GM18858 (cell line): ENCODE measurements around the gene PKIB.
A peak's percentile ranks its signal among the peaks of the same experiment; 100 is the strongest.
"Not testable (repeated sequence)": the region's sequence is repeated elsewhere in the genome, so short reads cannot be mapped to it uniquely, and the experiment has no call there.

ENCODE experiments used
- ATAC-seq: cut with Tn5 transposase; IDR thresholded peaks from one replicate; pipeline ENCODE4 v1.9.1; 2021; ENCODE audit not compliant: unreplicated experiment

The PKIB gene, protein sequence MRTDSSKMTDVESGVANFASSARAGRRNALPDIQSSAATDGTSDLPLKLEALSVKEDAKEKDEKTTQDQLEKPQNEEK

DNA sequence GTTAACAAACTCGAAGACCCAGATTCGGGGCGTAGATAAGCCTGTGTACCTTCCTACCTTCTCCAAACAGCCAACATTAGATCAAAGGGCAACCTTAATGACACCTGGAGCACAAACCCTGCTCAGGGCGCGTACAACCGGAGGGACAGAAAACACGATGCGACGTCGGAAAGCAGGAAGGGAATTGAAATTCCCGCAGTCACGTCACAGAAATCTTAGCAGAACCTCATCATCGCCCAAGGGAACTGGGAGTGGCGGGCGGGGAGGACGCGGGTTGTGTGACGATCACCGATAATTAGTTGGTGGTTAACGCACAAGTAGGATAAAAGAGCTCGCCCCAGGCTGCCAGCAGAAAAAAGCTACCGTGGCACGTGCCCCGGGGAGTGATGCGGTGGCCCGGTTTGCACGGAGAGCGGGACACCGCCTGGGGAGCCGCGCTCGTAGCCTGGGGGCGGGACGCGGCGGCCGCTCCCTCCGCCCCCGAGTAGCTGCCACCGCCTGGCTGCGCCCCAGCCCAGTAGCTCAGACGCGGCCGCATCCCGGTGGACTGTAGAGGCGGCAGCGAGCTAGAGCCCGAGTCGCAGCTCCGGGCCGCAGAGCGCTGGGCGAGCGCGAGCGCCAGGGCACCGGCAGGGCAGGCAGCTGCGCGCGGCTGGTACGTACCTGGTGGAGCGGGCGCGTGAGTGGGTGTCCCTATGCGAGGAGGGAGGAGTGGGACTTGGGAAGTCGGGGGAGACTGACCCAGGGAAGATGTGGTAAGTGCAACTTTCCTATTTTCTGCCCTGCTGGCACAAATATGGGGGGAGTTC lies at the start of gene PKIB:
Gene PKIB (plus strand): TSS at position 525 of the 809 bp plus-strand sequence. CDS start 107,390 bp downstream, outside the sequence.
- peak; percentile 85 for ATAC-seq

DNA sequence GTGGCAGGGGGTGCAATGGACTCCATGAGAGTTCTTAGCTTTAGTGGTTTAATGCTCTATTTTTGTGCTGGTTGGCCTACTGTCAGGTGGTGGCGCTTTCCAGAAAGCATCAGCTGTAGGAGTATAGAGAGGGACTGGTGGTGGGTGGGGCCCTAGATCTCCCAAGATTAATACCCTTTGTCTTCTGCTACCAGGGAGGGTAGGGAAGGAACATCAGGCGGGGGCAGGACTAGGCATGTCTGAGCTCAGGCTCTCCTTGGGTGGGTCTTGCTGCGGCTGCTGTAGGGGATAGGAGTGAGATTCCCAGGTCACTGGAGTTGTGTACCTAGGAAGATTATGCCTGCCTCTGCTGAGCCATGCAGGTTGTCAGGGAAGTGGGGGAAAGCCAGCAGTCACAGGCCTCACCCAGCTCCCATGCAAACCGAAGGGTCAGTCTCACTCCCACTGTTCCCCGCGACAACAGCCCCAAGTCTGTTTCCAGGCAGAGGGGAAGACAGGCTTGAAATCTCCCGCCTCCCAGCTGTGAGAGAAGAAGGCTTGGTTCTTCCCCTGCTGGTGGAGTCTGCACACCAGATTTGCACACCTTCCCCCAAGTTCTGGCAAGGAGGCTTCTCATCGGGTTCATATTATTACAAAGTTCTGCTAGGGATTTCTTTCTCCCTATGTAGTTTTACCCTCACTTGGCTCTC lies 46.7 kb upstream of the PKIB start:
- ATAC-seq = no peak

DNA sequence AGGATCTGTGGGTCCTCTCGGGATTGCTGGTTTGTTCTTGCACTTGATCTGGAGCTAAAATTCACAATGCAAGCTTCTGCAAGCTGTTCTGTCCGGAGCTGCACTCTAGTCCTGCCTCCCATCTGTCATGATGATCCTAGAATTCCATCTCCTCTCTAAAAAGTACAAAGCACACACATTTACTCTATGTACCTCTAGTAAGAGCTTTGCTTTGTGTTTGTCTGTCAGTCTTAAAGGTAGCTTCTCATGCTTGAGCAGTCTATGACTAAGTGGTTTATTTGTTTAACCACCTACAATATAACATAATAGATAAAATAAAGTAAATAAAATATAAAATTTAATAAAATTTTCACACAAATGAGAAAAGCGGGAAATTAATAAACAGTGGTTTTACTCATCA lies 46.0 kb upstream of the PKIB start:
- no peak for ATAC-seq

DNA sequence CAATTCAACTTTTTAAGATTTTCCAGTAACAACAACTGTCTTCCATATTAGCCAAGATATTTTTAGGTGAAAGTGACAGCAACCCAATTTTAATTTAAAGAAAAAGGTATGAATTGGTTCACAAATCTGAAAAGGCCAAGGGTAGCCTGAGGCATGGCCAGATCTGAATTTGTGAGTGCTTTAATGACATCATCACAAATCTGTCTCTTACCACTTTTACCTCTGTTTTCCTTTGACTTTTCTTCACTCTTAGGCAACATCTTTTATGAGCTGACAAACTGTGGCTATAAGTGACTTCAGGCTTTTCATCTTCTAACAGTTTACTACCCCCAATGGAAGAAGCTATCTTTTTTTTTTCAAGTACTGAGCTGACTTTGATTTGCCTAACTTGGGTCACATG lies 44.5 kb upstream of the PKIB start:
- no peak for ATAC-seq

DNA sequence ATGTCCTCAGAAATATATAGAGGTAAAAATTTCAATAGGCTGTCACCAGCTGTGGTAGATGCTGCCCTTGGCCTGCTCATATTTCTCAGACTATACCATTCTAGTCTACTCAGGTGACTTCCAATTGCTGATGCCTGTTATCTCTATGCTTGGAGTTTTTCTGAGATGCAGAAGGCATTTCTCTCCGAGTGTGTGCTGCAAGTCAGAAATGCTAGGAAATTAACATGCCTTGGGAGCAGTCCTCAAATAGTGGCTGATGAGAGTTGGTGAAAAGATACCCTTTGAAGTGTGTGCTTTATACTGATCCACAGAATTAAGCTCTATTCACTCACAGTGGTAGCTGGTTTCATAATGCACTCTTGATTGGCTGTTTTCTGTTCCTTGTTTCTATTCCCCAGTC lies 43.2 kb upstream of the PKIB start:
- ATAC-seq = no peak

DNA sequence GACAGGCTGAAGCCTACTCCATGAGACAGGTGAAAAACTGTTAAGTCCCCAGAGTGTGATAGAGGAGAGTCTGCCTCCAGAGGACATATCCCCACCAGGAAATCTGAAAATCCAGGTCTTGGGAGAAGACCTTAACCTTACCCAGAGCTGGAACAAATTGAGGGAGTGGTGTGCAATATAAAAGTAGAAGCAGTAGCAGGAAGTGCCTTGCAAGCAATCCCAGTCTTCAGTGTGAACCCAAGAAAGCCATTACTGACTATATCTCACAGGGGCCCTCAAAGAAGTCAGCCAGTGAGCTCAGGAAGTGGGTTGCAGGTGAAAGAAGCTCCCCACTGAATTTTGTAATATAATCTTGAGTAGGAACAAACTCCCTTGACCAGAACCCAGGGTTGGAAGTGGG lies 41.9 kb upstream of the PKIB start:
- ATAC-seq = no peak

DNA sequence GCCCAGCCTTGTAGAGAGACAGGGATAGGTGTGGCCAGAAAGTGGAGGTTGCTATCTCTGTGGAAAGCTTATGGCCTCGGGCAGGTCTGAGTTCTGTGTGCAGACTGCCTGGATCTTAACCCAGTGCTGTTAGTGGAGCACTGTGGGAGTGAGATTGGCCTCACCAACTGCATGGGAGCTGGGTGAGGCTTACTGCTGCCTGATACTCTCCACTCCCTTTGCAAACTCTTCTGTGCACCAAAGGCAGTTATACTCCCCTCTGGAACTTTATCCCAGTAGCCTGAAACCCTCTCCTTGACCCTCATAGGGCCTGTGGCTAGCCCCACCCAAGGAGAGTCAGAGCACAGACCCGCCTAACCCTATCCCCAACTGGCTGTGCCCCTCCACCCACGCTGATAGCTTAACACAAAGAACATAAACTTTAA lies 41.4 kb upstream of the PKIB start:
- ATAC-seq = no peak

DNA sequence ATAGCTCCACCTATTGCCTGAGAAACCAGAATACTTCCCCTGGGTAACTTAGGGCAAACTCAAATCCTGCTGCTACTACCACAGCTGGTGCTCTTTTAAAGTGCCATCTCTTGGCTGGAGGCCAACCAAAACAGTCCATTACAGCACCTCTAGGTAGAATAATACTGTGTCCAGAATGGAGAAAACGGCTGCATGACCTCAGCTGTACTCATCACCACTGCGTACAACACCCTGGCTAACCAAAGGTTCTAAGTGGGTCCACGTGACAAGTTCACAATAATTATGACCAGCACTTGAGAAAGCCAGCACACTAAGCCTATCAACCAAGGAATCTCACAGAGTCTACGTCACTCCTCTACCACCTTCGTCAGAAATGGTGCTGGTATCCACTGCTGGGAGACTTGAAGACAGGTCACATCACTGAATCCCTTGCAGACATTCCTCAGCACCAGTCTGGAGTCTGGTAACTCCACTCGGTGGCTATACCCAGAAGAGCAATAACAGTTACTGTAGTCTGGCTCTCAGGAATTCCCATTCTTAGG lies 40.9 kb upstream of the PKIB start:
- no peak for ATAC-seq

DNA sequence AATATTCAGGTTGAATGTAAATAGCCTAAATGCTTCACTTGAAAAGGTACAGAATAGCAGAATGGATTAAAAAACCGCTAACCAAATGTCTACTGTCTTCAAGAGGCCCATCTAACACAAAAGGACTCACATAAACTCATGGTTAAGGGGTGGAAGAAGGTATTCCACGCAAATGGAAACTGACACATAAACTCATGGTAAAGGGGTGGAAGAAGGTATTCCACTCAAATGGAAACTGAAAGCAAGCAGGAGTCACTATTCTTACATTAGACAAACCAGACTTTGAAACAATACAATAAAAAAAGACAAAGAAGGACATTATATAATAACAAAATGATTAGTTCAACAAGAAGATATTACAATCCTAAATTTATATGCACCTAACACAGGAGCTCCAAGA lies 38.3 kb upstream of the PKIB start:
- ATAC-seq = peak; percentile 57

DNA sequence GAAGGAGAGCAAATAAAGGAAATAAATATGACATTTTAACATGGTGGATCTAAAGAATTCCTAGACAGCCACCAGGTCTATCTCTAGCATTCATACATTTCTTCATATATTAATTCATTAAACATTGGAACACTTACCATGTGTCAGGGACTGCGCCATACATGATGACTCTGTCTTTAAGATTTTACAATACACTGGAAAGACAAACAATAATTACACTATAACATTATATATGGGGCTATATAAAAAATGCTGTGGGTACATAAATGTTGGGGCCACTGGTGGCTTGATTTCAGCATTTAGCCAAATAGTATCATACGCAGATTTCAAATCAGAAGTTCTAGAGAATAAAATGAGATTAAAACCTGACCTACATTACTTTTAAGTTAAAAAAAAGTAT lies 33.3 kb upstream of the PKIB start:
- ATAC-seq = no peak

DNA sequence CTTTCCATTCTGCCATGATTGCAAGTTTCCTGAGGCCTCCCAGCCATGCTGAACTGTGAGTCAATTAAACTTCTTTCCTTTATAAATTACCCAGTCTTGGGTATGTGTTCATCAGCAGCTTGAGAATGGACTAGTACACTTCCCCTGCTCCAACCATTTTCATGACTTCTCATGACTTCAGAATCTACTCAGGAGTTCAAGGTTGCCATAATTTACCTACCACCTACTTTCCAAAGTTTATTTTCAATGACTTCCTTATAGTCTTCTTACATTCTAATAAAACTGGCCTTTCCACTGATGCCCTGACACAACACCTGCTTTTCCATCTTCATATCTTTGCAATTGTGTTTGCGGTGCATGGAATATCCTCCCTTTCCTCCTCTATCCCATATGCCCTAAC lies 31.2 kb upstream of the PKIB start:
- ATAC-seq = no peak

DNA sequence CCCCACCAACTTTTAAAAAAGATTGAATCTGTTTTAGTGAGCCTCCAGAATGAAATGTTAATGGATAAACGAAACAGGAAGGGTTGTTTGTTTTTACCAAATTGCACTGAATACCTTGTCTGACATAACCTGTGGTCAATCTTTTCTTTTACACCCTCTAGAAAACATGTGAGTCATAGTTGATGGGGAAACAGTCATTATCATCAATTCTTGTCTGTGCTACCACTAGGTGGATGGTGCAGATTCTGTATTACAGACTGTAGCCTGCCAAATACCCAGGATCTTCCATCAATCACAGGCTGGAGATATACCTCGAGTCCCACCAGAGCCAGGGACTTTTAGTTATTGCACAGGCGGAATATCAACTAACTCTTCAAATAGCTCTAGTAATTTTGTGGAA lies 29.5 kb upstream of the PKIB start:
- no peak for ATAC-seq

DNA sequence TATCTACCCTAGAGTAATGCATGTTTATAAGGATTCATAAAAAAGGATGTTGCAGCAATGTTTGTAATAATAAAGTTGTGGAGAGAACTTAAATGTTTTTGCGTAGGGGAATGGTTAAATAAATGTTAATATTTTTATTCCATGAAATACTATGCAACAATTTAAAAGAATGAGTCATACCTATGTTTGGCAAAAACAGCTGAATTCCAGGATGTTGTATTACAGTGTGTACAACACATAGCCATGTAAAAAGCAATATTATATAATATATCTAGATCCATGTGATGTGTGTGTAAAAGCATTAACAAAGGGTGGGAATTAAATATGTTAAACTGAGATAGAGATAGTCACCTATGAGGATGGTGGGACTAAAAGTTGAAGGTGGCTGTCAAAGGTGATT lies 21.1 kb upstream of the PKIB start:
- ATAC-seq = no peak

DNA sequence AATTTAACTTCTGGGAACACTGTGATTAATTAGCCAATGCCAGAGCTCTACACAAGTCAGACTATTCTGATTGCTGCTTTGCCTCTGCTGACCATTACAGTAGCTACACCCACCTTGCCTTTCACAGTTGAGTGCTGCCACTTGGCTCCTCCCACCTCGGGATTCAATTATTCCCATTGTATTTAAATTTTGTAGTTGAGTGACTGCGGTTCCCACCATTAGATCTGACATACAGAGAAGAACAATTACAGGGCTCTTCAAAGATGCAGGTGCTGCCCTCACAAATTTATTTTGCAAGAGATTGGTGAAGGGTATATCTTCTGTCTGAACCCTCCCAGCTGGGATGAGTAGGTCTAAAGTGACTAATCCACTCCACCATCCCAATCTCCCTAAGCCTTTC lies 11.9 kb upstream of the PKIB start:
- not testable (repeated sequence) for ATAC-seq

DNA sequence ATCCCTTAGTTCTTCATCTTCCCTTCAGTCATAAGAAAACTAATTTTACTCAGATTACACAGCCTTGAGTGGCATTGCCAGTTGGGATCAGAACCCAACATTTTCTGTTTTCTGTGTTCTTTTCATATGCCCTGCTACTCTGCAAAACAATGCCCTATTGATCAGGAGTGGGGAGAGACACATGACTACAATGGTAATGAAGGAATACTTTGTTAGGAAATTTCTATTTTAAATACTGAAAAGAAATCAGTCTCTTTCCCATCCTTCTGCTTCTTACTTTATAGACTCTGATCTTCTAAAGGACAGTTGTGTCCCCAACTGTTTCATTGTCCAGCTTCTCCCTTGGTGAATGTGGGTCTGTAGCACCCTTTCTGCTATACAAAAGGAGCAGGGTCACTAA lies 5.5 kb upstream of the PKIB start:
- no peak for ATAC-seq

DNA sequence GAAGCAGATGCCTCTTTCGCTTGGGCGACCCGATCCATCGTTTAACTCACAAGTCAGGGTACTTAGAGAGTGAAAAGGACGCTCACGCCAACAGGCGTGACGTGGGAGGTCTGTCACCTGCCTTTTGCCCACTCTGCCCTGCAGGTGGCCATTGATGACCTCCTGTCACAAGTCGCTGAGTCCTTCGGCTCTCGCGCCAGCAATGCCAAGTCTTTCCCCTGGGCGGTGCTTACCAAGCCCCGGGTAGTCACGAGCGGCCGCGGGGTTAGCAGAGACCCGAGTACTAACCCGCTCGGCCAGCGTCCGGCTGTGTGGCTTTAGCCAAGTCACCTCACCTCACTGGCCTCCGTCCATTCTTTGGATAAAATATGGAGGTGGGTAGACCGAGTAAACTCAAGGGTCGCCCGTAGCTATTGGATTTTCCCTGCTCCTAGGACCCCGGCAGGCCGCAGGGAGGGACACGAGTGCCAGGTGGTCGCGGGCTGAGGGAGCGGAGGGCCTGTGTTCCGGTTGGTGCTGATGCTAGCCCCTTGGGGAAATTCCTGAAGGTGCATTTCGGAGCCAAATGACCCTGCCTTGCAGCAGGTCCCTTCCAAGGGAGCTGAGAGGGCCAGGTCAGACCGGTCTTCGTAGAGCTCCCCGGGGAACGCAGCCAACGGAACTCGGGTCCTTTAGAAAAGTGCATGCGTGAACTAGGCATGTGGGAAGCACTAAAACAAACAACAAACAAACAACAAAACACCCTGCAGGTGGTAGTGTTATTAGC lies 668 bp downstream of the PKIB start:
- ATAC-seq = peak; percentile 11

DNA sequence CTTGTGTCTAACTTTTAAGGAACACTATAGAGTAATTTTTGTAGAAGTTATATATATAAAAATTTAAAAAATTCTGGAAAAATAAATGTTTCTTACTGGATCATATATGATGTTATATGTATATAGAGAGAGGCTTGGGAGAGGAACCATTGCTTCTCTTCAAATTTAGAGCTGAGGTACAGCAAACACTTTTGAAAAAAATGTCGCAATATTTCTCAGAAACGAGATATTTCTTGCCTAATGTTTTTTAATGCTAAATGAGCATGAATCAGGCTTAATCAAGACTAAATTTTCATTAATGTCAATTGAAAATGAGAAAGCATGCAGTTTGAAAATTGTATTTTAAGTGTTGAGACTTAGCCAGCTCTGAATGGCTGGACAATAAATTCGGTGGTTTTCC lies 2.6 kb downstream of the PKIB start:
- no peak for ATAC-seq

DNA sequence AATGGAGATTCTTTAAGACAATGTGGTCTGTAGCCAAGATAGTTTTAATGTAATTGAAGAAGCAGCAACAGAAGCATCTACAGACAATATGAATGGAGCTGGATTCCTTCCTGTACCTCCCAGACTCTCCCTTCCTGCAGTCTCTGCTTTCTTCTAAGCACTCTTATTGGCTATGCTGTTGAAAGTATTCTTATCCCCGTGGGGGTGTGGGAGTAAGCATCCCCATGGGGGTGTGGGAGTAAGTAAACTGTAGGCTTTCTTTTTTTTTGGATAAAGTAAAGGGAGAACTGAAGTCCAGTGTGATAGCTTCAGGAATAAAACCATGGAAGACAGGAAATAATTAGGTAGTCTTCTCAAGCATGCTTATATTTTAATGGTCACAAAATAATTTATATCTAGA lies 4.1 kb downstream of the PKIB start:
- ATAC-seq = no peak

DNA sequence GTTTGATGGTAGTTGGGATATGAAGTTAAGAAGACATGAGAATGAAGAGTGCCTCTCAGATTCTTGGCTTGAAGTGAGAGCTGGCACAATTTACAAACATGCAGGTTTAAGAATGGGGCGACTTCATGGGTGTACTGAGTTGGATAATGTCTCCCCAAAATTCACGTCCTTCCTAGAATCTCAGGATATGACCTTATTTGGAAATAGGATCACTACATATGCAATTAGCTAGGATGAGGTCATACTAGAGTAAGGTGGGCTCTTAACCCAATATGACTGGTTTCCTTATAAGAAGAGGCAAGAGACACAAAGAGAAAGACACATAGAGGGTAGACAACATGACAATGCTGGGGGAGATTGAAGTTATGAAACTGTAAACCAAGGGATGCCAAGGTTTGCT lies 5.2 kb downstream of the PKIB start:
- ATAC-seq = no peak

DNA sequence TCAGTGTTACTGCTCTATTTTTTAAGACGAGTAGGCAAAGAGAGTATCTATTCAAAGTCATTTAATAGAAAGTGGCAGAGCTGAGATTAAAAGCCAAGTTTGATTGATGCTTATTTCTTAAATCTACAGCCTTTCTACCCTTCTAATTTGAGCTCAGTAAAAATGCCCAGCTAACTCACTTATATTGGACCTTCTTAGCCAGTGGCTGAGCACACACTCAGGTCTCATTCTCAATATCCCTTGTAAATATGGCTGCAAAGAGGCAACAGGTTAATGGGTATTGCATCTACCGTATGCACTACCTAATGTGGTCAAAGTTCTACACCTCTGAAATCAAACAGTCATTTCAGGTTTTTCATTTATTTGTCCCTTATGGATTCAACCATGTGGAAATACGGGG lies 6.7 kb downstream of the PKIB start:
- ATAC-seq = no peak

DNA sequence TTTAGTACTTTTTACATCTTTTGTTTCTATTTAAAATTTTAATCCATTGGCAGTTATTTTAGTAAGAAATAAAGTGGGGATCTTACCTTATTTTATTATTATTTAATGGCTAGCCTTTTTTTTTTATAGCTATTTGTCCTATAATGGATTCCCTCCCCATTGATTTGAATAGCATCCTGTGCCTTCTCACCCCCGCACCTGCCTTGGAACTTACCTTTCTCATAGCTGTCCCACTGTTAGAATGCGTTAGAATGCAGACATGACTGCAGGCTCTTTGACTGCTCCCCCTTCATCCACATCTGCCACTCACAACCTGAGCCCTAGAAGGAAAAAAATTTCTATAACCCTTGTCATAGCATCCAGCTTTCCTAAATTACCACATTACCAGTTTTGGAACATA lies 9.1 kb downstream of the PKIB start:
- no peak for ATAC-seq
